Activated CD4-positive, alpha-beta T cell treated with anti-CD3 and anti-CD28 coated beads, Interleukin-2, amount 50 U/mL, for 1 hour (primary cell): ENCODE measurements around the gene GNAS-AS1.

Experiments used
- DNase-seq: peaks from one replicate; pipeline ENCODE4 v3.0.0-alpha.2; 2020

The GNAS-AS1 gene

DNA sequence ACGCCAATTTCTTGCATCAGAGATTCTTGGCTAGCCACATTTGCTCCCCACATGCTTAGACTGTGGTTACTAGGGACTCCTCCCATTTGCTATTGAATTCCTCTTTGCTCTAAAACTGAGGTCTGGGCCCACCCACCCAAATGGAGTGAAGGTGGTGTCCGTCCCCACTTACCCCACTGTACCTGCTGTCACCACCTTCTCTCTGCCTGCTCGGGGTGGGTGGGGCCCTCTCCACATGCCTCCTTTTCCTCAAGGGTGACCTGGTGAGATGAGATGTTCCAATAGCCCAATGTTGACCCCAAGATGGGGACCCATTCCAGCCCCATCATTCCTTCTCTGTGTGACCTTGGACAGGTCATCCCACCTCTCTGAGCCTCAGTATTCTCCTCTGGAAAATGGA is 74.6 kb downstream of the GNAS-AS1 start:
- no peak for DNase-seq

DNA sequence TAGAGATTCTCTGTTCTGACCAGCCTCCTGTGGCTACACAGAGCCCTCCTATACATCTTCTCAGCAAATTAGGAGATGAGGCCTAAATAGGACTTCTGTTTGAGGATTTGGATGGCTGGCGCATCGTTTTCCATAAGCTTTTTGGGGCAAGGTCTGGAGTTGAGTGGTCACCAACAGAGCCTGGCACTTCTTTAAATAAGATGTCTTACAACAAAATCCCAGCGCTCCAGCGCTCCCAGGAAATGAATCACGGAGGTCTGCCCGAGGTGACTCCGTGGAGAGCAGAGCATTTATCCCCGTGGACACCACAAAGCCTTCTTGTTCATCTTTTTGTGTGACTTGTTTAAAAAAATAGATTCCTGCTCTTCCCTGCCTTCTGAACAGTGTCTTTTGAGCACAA is 75.3 kb downstream of the GNAS-AS1 start:
- DNase-seq: no peak

DNA sequence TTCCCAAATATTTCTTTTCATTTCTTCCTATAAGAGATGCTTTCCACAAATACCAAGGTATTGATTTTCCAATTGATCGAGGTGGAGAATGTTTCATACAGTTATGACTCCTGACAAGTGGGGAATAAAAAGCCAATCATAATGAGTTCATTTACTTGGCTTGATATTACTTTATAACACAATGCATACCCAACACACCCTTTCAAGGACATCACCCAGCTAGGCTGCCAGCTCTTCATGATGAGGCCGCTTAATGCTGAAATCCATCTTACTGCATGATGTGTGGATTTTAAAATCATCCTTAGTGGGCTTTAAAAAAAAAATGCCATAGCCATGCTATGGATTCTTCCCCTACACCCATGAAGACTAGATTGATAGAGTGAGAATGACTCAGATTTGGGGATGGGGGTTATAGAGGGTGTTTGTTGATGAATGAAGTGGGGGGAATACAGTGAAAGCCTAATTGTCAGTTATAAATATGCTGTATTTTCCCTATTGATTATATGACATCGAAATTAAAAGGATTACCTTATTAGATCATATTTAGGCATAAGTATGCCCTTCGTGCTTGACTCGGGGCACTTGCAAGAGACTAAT is 75.9 kb downstream of the GNAS-AS1 start:
- DNase-seq: no peak

DNA sequence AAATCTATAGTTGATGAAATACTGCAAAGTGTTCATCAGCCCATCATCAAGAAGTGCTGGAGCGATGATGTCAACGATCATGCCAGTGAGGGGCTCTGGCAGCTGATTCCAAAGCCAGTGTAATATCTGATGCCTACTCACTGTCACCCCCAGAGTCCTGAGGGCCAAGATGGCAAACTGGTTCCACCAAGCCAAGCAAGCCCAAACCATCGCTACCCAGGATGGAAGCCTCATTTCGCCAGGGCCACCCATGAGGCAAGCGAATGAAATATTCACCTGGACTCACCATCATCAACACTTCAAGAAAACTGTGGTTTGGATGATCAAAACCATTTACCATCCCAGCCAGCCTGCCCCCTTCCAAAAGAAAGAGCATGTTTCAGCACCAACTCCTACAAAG is 76.5 kb downstream of the GNAS-AS1 start:
- DNase-seq: no peak

DNA sequence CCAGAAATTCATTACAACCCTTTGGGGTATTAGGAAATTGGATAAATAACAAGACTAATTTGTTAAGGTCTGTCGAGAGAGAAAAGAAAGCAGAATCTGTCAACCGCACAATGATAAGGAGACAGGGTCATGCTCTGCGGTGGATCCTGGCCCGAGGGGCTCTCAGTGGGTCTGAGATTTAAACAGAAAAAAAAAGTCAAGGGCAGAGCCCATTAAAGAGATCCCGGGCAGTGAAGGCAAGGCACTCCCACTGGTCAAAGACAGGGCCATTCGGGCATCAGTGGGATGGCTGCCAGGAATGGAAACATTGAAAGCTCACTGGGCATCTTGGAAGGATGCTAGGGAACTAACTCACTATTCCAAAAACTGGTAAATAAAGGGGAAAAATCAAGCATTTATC is 77.9 kb downstream of the GNAS-AS1 start:
- DNase-seq: no peak
